Measurements from ENCODE around the gene ASTL.
A peak's percentile ranks its signal among the peaks of the same experiment; 100 is the strongest.
"Not testable (repeated sequence)": the region's sequence is repeated elsewhere in the genome, so short reads cannot be mapped to it uniquely, and the experiment has no call there.

The ASTL gene

GRCh38 chr2:96138179-96139145, at the start of gene ASTL:
TSS of gene ASTL (minus strand) at chr2:96138502. CDS start at chr2:96138436, 66 bp downstream.
- DNase-seq (ENCODE audit: low read depth, low spot score) = no peak

GRCh38 chr2:96186562-96186961, 48.3 kb upstream of the ASTL start:
- DNase-seq (ENCODE audit: low read depth, low spot score) = no peak

- no peak for DNase-seq (ENCODE audit: low read depth, low spot score)
Measured at GRCh38 chr2:96185516-96185915, 47.2 kb upstream of the ASTL start.

DNA sequence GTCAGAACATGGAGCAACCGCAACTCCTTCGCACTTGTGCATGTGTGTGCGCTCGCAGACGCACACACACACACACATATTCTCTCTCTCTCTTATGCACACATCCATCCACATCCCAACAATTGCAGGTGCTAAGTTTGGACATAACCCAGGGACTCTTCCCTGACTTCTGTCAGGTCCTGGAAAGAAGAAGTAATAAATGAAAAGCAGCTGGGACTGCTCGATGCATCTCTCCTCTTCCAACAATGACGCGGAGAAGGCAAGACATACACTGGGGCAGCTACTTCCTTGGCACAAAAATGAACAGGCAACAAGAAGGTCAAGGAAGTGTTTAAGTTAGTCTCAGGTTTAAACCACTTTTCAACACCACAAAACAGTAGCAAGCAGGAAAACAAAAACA, 46.7 kb upstream of the ASTL start:
- no peak for DNase-seq (ENCODE audit: low read depth, low spot score)

DNA sequence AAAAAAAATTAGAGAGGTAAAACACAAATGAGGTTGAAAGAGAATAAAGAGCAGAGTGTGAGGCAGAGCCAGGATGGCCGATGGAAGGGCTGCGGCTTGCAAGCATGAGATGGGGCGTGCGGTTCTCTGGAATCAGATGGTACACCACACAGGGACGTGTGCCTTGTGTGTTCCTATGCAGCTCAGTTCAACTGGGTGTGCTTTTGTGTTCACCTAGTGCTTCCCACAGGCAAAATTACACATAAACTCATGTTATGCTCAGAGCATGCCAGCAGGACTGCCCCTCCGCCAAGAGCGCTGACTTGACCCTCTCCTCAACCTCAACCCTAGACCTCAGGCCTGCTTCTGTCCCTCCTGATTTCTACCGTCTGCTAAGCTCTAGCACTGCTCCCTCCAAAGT, 45.9 kb upstream of the ASTL start:
- DNase-seq (ENCODE audit: low read depth, low spot score) = no peak

GRCh38 chr2:96181529-96181928, 43.2 kb upstream of the ASTL start:
- no peak for DNase-seq (ENCODE audit: low read depth, low spot score)

DNA sequence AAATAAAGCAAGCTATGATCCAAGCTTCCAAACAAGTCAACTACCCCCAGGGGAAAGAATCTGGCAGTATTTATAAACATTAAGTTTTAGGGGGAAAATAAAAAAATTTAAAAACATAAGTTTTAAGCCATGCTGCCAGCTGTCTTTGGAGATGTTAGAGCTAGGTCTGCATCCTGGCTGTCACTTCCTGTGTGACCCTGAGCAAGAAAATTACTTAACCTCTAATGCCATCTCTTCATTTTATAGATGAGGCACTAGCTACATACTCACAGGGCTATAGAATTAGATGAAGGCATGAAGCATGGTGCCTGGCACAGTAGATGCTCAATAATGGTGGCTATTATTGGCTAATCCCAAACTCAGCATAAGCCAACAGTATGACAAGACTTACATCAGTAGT, 42.2 kb upstream of the ASTL start:
- DNase-seq (ENCODE audit: low read depth, low spot score) = no peak

GRCh38 chr2:96180002-96180401, 41.7 kb upstream of the ASTL start:
- DNase-seq (ENCODE audit: low read depth, low spot score) = no peak

DNA sequence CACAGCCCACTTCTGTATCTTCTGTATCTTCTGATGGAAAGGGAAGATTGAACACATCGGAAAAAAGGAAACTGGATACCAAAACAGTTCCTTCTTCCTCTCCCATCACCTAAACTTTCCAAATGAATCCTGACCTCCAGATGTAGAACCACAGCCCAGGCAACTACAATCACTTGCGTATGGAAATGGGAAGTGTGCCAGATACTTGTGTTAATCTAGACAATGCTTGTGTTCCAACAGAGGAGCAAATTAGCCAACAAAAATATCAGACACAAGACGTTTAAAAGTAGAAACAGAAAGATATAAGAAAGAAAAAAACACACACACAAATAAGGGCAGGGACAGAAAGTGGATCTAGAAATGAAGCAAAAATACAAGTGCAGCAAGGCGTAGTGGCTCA, 38.4 kb upstream of the ASTL start:
- no peak for DNase-seq (ENCODE audit: low read depth, low spot score)

DNA sequence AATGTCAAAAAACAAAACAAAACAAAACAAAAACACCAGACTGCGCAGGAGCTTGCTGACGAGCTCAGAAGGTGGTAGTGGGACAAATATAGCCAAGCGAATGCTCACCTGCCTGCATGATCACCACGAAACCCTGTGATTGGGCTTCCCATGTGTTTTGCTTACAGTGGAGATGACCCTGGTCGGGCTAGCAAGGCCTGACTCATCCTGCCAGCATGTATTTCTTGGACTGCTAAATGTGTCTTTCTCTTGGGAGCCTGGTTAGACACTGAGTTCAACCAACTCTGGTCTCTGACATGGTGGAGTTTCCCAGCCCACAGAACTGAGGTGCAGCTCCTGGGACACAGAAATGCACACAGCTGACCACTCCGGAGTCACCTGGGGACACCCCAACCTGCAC, 37.6 kb upstream of the ASTL start:
- DNase-seq (ENCODE audit: low read depth, low spot score) = peak; percentile 62

DNA sequence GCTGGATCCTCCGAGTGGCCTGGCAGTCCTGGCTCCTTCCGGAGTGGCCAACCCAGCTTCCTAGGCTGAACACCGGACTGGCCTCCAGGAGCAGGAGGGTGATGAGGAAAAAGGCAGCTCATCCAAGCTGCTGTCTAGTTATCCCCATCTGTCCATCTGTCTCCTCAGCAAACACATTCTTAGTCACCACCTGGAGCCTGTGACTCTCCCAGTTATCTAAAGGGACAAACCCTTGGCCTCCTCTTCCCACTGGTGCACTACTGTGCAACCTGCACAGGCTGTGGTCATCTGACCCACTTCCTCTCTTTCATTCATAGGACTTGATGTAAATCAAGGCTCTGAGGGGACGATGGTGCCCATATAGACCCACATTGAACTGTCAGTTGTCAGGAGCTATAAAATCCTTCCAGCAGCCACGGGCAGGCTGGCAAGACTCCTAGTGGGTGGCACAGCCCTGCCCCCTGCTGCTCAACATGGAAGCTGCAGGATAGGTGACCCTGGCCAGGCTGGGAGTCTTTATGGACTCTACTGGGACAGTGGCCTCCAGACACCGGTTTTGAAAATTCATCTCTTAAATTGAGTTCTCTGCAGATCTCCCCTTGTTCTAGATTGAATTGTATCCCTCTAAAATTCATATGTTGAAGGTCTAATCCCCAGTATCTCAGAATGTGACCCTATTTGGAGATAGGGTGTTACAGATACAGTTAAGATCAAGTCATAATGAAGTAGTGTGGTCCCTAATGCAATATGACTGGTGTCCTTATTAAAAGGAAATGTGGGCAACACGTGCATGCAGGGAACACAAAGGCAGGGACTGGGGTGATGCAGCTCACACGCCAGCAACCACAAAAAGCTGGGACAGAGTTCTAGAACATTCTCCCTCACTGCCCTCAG, 36.2 kb upstream of the ASTL start:
- peak; percentile 29 for DNase-seq (ENCODE audit: low read depth, low spot score)

- DNase-seq (ENCODE audit: low read depth, low spot score) = no peak
Measured at GRCh38 chr2:96171831-96172230, 33.5 kb upstream of the ASTL start.

- DNase-seq (ENCODE audit: low read depth, low spot score) = no peak
Measured at GRCh38 chr2:96170626-96171025, 32.3 kb upstream of the ASTL start.

- no peak for DNase-seq (ENCODE audit: low read depth, low spot score)
Measured at GRCh38 chr2:96169868-96170507, 31.7 kb upstream of the ASTL start.

DNA sequence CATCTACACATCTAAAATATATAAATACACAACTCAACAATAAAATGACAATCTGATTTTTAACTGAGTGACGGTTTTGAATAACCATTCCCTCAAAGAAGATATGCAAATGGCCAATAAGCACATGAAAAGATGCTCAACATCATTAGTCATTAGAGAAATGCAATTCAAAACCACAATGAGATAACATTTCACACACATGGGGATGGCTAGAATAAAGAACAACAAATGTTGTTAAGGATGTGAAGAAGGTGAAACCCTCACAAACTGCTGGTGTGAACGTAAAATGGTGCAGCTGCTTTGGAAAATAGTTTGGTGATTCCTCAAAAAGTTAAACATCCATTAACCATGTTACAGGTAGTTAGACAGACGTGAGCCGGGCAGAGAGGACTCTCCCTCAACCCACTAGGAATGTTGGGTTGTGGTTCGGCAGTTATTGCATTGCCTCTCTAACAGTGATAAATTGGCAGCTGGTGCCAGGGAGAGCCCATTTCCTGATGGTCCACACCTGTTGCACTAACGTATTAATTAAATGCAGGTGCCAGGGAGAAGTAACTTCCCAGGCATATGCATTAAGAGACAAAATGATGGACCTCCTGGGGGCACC, 29.2 kb upstream of the ASTL start:
- DNase-seq (ENCODE audit: low read depth, low spot score) = no peak

DNA sequence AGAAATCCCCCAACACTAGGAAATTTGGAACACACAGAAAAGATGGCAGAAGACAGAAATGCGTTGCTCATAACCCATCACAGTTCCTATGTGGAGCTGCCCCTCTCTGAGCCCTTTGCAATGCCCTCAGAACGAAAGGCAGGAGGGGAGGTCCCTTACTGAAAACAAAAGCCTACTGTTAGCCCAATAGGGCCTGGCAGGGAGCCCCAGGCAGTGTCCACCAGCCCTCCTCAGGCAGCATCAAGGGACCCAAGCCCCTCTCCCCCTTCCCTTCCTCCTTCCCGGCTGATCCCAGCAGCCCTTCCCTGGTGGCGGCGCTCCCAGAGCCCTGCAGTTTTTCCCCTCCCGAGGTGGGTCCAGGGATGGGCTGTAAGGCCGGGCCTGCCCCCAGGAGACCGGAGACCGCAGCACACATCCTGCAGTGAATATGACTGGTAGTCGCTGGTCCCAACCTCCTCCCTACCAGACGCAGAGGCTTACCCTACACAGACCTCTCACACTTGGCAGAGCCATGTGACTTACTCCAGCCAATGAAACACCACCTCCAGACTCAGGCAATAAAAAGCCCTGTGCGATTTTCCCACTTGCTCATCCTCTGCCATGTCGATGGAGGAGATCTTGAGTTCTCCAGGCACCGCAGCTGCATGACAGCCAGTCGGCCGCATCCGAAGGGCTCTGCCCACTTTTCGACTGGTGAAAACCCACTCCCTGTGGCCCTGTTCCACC, 26.3 kb upstream of the ASTL start:
- no peak for DNase-seq (ENCODE audit: low read depth, low spot score)

- no peak for DNase-seq (ENCODE audit: low read depth, low spot score)
Measured at GRCh38 chr2:96163768-96164429, 25.6 kb upstream of the ASTL start.

DNA sequence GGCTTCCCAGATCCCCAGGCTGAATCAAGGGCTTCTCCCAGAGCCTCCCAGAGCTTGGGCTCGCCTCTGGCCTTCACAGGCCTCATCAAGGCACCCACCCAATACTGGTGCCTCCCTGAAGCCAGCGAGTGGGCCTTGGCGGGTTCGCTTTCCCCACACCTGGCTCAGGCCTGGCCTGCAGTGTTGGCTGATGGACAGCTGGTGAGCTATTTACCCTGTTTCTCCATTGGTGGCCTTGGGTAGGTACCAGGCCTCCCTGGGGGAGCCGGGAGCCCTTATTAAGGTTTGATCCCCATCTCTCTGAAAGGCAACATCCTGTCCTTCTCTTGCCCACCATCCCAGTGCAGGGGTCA, 25.1 kb upstream of the ASTL start:
- no peak for DNase-seq (ENCODE audit: low read depth, low spot score)

DNA sequence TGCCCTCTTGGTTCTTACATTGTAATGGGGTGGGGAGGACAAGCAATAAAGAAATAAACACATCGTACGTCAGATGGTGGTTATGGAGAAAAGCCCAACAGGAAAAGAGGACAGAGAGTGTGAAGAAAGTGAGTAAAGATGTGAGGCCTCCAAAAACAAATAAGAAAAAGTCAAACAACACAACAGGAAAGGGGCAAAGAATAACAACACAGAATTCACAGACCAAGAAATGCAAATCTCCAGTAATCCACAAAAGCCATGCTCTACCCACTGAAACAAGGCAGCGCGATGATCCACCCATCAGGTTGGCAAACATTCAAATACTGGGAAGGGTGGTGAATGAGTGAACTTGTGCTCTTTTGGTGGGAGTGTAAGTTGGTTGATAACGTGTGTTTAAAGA, 23.6 kb upstream of the ASTL start:
- no peak for DNase-seq (ENCODE audit: low read depth, low spot score)

DNA sequence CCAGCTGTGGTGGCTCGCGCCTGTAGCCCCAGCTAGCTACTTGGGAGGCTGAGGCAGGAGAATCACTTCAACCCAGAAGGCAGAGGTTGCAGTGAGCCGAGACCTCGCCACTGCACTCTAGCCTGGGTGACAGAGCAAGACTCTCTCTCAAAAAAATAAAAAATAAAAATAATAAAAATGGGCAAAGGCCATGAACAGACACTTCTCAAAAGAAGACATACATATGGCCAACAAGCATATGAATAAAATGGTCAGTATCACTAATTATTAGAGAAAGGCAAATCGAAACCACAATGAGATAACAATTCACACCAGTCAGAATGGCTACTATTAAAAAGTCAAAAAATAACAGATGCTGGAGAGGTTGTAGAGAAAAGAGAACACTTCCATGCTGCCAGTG, 22.1 kb upstream of the ASTL start:
- DNase-seq (ENCODE audit: low read depth, low spot score) = not testable (repeated sequence)

Data from smooth muscle cell of the brain vasculature (primary cell).